Inflammatory macrophage treated with lipopolysaccharide for 1 hour (primary cell): ENCODE results near the gene RPH3AL.

ENCODE experiments used
- DNase-seq, 2 donors: peaks; one replicate each; pipeline ENCODE4 v3.0.0-alpha.2; 2020 to 2022

The RPH3AL gene

GRCh38 chr17:351449-351738 lies 1.2 kb downstream of the RPH3AL start:
- DNase-seq = no peak

- peak; percentile 20 to 26 for DNase-seq
Measured at GRCh38 chr17:350706-351448, 1.7 kb downstream of the RPH3AL start.

GRCh38 chr17:349666-350065 lies 2.9 kb downstream of the RPH3AL start:
- DNase-seq = no peak

- DNase-seq = no peak
Measured at GRCh38 chr17:348692-349425, 3.7 kb downstream of the RPH3AL start.

- no peak for DNase-seq
Measured at GRCh38 chr17:348012-348411, 4.6 kb downstream of the RPH3AL start.

GRCh38 chr17:347309-347899 lies 5.2 kb downstream of the RPH3AL start:
- DNase-seq = no peak

- DNase-seq = no peak
Measured at GRCh38 chr17:345992-346785, 6.4 kb downstream of the RPH3AL start.

GRCh38 chr17:345261-345660 lies 7.3 kb downstream of the RPH3AL start:
- DNase-seq = peak in 1 of 2 donors; percentile 55

GRCh38 chr17:343875-344752 lies 8.5 kb downstream of the RPH3AL start:
- DNase-seq = no peak

GRCh38 chr17:343211-343610 lies 9.4 kb downstream of the RPH3AL start:
- no peak for DNase-seq

- DNase-seq = no peak
Measured at GRCh38 chr17:340074-340473, 12.5 kb downstream of the RPH3AL start.

- no peak for DNase-seq
Measured at GRCh38 chr17:339193-340061, 13.2 kb downstream of the RPH3AL start.

- DNase-seq = no peak
Measured at GRCh38 chr17:338442-339192, 14.0 kb downstream of the RPH3AL start.

GRCh38 chr17:337866-338265 lies 14.7 kb downstream of the RPH3AL start:
- DNase-seq = no peak

GRCh38 chr17:337453-337852 lies 15.2 kb downstream of the RPH3AL start:
- no peak for DNase-seq

- DNase-seq = no peak
Measured at GRCh38 chr17:337022-337420, 15.6 kb downstream of the RPH3AL start.

GRCh38 chr17:336110-337021 lies 16.2 kb downstream of the RPH3AL start:
- DNase-seq = no peak

GRCh38 chr17:335691-336090 lies 16.9 kb downstream of the RPH3AL start:
- DNase-seq = no peak

- no peak for DNase-seq
Measured at GRCh38 chr17:334974-335481, 17.6 kb downstream of the RPH3AL start.
